HG02870 (cell line): ENCODE measurements around the gene UPK2.
"Not testable (repeated sequence)": the region's sequence is repeated elsewhere in the genome, so short reads cannot be mapped to it uniquely, and the experiment has no call there.

Experiments
- ATAC-seq: cut with Tn5 transposase; IDR thresholded peaks from one replicate; pipeline ENCODE4 v1.9.1; 2021; ENCODE audit warnings: mild to moderate bottlenecking, moderate library complexity; ENCODE audit not compliant: unreplicated experiment

The UPK2 gene

DNA sequence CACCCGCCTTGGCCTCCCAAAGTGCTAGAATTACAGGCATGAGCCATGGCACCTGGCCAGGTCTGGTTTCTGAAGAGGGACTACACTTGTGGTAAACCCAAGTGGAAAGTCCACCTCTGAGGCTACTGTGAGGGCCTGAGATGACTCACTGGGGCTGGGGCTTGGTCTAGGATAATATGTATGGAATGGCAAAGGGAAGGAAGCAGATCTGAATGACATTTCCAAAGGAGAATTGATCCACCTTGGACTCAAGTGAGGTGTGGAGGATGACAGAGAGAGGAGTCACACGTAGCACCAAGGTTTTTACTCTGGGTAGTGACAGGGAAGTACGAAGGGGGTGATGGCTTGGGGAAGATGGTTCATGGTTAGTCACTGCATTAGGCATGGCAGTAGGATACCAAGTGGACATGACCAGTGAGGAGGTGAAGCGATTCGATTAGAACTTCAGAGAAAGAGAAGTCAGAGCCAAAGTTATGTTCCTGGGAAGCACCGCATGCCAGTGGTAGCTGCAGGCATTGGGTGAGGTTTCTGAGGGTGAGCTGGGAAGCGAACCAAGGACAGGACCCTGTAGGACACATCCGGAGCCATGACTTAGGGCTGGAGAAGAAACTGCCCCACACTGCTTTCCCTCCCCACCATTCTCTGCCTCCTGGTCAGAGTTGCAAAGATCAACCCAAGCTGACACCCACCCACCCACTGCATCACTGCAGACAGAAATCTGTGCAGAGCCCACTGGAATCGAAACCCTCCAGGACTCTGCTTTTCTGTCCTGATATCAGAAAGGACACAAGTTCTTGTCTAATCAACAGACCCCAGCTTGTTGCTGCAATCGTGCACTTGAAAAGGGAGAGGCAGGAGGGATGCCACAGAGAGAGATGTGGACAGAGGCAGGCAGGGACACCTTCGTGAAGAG, 17.4 kb upstream of the UPK2 start:
- ATAC-seq, result no peak

DNA sequence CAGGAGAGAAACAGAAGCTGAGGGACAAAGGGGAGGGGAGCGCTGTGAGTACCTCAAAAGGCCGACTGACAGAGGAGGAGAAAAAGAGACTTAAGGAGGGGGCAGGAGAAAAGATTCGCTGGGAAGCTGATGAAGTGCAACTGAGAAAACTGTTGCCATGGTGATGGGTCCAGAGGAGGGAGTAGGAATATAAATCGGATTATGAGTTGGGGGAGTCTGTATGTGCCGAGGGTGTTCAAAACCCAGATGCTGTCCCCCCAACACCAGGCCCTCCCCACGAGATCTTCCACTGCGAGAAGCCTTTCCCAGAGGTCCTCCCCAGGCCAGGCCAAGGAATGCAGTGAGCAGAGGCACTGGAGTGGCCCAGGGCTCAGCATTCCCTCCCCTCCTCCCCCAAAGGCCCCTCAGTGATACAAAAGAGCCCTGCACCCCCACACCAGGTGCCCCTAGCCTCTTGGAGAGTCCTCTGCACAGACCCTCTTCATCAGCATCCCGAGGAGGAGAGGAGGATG, 16.6 kb upstream of the UPK2 start:
- no peak for ATAC-seq

- no peak for ATAC-seq
Observed at GRCh38 chr11:118939953-118940598, 16.0 kb upstream of the UPK2 start.

GRCh38 chr11:118947091-118947490, 9.0 kb upstream of the UPK2 start:
- ATAC-seq, result no peak

GRCh38 chr11:118948000-118948399, 8.1 kb upstream of the UPK2 start:
- ATAC-seq, result no peak

GRCh38 chr11:118953265-118953664, 2.8 kb upstream of the UPK2 start:
- no peak for ATAC-seq

DNA sequence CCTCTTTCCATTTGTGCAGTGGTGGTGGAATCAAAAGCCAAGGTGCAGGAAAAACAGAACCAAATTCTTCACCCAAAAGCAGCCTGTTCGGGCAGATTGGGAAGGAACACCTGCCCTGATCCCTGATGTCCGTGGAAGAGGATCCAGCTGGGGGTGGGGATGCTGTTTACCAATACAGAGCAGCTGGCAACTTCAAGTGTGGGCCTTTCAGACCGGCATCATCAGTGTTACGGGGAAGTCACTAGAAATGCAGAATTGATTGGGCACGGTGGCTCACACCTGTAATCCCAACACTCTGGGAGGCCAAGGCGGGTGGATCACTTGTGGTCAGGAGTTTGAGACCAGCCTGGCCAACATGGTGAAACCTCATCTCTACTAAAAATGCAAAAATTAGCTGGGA, 2.1 kb upstream of the UPK2 start:
- ATAC-seq, result not testable (repeated sequence)

DNA sequence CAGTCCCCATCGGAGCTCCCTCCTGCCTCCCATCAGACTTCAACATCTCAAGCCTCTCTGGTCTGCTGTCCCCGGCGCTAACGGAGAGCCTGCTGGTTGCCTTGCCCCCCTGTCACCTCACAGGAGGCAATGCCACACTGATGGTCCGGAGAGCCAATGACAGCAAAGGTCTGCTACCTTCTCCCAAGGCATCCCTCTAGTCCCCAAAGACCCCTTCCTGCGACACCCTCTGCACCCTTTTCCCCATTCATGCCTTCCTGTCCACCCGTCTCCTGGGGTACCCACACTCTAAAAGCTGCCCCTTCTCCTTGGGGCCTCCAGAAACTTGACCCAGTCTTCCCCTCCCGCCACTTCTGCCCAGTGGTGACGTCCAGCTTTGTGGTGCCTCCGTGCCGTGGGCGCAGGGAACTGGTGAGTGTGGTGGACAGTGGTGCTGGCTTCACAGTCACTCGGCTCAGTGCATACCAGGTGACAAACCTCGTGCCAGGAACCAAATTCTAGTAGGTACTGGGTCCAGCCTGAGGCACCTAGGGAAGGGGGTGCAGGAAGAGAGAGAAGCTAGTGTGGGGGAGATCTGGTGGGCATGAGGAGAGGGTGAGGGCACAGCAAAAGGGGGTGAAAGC, 860 bp downstream of the UPK2 start:
- ATAC-seq, result no peak

DNA sequence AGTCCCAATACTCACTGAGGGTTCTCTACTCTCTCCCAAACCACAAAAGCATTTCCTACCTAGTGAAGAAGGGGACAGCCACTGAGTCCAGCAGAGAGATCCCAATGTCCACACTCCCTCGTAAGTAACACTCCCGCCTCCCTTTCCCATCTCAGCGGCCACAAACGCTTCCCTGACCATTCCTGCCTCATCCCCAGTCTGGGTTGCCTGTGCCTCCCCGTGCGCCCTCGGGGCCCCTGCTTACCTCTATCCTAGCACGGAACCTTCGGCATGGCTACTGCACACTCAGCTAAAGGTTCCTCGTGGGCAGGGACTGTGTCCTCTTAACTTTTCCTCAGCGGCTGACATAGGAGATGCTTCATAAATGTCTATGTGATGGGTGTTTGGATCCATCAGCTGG, 1.5 kb downstream of the UPK2 start:
- ATAC-seq, result no peak

DNA sequence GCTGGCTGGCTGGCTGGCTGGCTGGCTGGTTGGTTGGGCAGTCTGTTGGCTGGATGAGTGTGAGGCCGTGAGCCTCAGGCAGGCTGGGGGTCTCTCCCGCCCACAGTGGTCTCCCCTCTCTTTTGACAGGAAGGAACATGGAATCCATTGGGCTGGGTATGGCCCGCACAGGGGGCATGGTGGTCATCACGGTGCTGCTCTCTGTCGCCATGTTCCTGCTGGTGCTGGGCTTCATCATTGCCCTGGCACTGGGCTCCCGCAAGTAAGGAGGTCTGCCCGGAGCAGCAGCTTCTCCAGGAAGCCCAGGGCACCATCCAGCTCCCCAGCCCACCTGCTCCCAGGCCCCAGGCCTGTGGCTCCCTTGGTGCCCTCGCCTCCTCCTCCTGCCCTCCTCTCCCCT, 1.9 kb downstream of the UPK2 start:
- ATAC-seq, result no peak

DNA sequence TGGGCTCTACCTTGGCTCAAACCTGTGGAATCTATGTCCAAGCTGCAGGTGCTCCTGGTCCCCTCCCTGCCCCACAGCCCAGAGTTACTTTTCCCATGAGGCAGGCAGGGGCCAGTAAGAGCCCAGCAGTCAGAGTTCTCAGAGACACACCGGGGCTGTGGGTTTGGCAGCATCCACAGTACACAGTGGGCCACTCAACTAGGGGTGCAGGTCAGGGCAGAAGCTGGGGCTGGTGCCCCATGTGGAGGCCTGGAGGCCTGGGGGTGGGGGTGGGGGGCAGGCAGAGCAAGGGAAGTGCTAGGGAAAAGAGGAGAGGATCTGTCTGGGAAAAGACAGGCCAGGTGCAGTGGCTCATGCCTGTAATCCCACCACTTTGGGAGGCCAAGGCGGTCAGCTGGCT, 2.5 kb downstream of the UPK2 start:
- ATAC-seq, result no peak

DNA sequence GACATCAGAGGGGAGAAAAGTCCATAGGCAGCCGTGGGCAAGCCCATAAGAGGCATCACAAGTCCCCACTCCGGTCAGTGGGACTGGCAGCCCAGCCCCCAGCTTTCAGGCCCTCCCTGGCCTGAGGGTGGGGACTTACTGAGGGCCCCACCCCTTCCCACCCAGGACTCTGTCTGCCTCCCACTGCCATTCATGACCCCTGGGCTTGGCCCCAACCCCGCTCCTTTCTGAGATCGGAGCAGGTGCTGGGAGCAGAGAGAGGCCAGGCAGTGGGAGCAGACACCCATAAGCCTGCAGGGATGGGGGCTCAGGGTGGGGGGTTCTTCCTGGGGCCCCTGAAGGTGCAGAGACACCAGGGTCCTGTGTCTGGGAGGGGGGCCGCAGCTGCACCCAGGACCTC, 5.1 kb downstream of the UPK2 start:
- ATAC-seq, result no peak

DNA sequence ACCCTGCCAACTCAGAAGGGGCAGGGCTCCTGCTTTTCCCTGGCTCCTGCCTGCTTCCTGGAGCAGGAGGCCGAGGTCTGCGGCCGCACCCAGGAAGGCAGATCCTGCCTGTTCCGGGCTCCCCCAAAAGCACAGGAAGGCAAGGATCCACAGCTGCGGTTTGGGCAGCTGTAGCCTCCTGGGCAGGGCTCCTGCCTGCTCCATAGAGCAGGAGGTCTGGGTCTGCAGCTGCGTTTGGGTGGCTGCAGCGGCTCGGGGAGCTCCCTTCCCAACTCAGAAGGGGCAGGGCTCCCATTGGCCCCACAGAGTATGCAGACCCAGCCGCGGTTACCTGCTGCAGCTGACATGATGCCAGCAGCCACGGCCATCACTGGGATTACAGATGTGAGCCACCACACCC, 5.5 kb downstream of the UPK2 start:
- no peak for ATAC-seq

DNA sequence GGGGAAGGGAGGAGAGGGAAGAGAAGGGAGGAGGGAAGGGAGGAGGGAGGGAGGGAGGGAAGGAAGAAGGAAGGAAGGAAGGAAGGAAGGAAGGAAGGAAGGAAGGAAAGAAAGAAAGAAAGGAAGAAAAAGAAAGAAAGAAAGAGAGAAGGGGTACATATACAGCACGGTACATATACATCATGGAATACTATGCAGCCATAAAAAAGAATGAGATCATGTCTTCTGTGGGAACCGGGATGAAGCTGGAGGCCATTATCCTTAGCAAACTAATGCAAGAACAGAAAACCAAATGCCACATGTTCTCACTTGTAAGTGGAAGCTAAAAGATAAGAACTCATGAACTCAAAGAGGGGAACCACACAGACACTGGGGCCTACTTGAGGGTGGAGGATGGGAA, 13.4 kb downstream of the UPK2 start:
- not testable (repeated sequence) for ATAC-seq

DNA sequence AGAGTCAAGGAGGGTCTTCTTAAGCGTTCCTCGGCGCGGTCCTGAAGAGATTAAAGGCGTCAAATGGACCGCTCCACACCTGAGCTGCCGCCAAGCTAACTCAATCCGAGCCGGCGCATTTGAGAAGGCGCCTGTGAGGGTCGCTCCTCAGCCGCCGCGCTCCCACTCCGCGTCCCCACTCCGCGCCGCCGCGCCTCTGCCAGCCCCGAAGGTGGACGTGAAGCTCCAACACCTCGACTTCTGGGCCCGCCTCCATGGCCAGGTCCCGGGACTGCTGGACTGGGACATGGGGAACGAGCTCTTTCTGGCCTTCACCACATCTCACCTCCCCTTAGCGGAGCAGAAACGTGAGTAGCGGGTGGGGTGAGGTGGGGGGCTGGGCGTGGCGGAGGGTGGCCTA, 15.5 kb downstream of the UPK2 start, which contains the start of gene FOXR1:
FOXR1 (plus strand) TSS at position 116 of the 400 bp plus-strand sequence; CDS start at position 287, 171 bp downstream.
- ATAC-seq, result no peak

DNA sequence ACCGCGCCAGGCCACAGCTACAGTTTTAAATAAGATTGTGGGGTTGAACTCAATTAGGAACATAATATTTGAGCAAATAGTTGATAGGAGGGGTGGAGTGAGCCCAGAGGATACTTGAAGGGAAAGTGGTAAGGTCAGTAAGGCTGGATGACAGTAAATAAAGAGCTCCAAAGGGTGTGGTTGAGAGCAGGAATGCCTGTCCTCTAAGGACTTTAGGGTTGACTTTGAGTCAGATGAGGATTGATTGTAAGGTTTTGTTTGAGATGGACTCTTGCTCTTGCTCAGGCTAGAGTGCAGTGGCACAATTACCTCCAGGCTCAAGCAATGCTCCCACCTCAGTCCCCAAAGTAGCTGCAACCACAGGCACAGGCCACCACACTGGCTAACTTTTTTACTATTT, 17.9 kb downstream of the UPK2 start:
- ATAC-seq, result no peak

DNA sequence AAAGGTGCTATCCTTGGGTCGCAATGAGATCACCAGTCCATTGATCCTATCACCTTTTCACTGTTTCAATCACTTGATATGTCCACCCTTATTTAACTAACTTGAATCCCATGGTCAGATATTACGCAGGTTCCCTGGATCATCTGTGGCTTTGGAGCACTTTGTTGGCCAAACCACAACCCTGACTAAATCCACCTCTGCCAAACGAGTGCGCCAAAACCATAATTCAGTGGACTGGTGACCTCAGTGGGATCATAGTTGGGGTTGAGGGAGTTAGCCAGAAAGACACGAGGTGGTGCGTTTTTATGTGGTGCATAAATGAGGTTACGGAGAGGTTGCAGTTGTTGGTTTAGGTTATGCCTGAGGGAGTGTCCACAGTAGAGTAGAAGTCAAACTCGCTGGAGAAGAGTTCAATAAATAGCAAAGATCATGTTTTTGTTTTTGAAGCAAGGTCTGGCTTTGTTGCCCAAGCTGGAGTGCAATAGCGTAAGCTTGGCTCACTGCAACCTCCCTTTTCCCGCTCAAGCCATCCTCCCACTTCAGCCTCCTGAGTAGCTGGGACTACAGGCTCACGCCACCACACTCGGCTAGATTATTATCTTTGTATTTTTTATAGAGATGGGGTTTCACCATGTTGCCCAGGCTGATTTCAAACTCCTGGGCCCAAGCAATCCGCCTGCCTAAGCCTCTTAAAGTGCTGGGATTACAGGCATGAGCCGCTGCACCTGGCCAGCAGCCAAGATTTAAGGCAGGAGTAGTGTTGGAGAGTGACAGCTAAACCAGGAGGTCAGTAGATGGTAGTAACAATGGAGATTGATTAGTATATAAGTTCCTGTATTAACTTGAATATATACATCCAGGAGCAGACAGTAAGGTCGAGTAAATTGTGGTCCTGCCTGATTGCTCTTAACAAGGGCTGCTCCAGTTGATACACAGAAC, 19.9 kb downstream of the UPK2 start:
- no peak for ATAC-seq

DNA sequence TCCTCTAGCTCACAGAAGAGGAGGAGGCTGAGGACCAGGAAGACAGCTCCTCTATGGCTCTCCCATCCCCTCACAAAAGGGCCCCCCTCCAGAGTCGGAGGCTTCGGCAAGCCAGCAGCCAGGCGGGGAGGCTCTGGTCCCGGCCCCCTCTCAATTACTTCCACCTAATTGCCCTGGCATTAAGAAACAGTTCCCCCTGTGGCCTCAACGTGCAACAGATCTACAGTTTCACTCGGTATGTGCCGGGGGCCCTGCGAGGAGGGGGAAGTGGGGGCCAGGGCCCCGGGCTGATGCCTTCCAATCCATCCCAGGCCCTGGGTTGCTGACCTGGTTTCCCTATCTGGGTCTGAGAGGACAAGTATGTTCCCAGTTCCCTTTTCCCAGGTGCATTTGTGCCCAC, 23.3 kb downstream of the UPK2 start:
- ATAC-seq, result no peak

GRCh38 chr11:118980191-118980881, 24.2 kb downstream of the UPK2 start:
- no peak for ATAC-seq

- ATAC-seq, result not testable (repeated sequence)
Observed at GRCh38 chr11:118984337-118984736, 28.2 kb downstream of the UPK2 start.
